HG02973 (cell line): ENCODE data around the gene HAPSTR1.
"Not testable (repeated sequence)": the region's sequence is repeated elsewhere in the genome, so short reads cannot be mapped to it uniquely, and the experiment has no call there.

Experiments
- ATAC-seq: cut with Tn5 transposase; IDR thresholded peaks from one replicate; pipeline ENCODE4 v1.9.1; 2021; ENCODE audit warnings: moderate library complexity; ENCODE audit not compliant: unreplicated experiment

Gene HAPSTR1

DNA sequence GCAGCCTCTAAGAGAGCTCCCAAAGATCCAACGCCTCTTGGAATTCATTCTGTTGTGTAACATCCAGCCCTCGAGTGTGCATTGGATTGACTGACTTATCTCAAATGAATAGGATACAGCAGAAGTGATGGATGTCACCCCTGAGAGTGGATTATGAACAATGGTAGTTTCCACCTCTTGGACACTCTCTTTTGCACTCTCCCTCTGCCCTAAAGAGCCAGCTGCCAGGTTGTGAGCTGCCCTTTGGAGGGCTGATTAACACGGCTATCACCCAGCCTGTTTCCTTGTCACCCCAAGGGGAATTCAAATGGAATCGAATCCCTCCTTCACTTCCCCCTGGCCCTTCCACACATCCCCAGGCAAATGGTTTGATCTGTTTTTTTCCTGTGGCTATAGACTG, 21.2 kb upstream of the HAPSTR1 start:
- no peak for ATAC-seq

DNA sequence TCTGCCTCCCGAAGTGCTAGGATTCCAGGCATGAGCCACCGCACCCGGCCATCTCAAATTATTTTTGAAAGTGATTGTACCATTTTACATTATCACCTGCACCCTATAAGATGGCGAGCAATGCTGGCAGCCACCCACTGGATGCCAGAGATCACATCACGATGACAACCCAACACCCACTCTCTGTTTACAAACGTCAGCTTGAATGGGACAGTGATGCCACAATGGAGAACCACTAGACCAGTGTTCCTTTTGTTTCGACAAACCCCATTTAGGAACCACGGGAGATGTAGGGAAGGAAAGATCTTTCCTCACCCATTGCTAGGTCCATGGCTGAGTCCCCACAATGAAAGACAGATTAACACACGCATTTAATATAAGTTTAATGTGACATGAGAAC, 20.1 kb upstream of the HAPSTR1 start:
- no peak for ATAC-seq

DNA sequence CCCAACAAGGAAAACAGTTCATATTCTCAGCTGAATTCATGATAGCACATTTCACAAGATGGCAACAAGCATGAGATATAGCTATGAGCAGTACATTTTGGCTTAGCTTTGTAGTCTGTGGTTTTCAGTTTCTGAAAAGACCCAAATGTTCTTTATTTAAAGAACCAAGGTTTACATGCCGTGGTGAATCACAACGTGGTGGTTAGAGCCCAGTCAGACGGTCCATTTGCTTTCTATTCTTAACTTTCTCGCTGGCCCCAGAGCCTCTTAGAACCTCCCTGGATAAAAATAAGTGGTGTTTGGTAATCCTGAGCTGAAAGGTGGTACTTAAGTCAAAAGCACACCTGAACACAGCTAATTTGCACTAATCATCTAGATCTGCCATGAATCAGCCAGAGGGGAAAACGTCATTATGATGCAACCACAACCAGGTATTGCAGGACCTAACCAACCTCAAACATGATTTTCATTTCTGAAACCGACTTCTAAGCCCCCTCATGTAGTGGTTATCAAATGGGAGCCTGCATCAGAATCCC, 18.6 kb upstream of the HAPSTR1 start:
- peak; percentile 69 for ATAC-seq

DNA sequence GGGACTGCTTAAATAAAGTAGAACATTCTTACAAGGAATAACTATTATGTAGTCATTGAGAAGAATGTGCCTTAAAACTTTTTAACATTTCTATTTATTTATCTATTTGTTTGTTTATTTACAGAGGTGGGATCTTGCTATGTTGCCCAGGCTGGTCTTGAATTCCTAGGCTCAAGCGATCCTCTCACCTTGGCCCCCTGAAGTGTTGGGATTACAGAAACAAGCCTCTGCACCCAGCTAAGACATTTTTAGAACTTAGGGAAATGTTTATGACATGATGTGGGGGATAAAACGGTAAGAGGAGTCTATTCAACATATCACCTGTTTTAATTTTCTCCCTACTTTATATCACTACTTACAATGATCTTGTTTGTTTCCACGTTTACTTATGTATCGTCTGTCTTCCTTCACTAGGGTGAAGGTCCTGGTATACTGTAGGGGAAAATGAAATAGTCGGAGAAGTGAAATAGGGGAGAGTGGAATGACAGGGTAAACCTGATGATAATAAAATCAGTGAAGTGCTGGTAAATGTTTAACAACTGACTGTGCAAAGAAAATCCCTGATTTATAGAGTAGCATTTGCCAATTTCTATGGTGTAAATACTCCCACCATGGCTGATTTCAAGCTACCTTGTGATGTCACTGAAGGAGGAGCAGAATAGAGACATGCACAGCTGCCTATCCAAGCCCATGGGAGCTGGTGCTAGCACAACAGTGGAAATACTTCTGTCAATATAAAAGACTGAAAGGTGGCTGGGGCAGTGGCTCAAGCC, 16.0 kb upstream of the HAPSTR1 start:
- ATAC-seq, result no peak

DNA sequence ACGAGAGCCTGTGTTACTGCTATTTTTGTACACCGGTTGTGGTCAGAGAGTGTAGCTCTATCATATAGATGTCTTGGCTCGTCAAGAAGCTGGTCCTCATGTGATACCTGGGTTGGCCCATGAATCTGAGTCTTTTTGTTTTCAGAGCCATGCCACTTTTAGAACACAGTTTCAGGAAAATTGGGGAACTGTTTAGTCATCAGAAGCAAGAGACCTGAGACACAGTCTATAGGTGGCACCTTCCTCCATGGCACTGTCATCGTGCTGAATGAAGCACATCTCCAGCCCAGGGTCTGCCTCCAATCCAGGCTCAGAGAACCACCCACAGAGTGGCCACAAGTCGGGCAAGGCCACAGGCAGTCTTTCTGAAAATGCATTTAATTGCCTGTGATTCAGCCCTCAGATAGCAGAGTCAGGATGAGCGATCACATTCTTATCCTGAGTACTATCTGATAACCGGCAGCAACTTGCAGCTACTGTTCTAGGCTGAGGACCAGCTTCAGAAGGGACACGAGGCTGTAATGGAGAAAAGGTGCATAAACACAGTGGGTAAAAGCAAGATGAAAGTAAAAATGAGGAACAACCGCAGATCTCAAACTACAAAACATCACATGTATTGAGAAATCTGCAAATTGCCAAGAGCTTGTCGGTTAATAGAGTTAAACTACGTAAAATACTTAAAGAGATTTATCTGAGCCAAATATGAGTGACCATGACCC, 14.2 kb upstream of the HAPSTR1 start:
- ATAC-seq, result no peak

DNA sequence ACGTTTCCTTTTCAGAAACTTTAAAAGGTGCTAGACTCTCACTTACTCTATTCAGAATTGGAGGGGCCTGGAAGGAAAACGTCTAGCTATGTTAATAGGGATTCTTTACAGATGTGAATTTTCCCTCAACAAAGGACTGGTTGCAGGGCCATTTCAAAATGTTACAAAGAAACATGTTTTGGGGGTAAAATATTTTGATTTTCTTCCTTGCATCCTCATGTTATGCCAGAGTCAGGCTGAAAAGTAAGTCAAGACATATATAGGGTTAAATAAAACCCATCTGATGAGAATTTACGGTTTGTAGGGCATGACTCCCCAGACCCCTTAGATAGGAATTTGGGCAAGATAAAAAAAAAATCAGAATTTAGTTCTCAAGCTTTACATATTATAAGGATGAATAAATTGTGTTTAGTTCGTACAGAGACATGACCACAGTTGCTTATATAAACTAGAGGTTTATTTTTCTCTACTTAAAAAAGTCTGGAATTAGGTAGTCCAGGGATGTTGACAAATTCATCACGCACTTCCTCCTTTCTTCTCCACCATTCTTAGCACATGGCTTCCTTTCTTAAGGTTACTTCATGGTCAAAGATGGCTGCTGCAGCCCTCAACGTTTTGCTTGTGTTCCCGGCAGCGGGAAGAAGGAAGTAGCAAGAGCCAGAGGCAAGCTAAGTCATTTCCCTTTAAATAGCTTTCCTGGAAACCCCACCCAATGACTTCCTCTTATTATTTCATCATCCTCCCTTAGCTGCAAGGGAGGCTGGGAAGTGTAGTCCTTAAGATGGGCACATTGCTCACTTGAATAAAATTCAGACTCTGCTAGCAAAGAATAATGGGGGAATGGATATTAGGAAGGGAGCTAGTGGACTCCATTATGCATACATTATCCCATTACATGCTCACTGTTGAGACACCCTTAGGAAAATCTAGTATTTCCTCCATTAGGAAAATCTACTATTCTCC, 12.7 kb upstream of the HAPSTR1 start:
- peak; percentile 78 for ATAC-seq

DNA sequence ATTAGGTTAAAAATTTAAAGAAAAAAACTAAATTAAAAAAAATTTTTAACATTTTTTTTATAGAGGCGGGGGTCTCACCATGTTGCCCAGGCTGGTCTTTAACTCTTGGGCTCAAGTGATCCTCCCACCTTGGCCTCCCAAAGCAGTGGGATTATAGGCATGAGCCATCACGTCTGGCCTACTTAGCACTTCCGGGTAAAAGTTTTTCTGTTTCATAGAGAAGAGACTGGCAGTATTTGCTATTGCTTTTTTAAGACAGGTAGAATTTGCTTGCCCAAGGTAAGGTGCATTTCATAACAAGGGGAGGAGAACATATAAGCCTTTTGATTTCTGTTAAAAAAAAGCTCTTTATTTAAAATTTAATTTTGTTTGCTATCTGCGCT, 12.0 kb upstream of the HAPSTR1 start:
- ATAC-seq, result no peak

DNA sequence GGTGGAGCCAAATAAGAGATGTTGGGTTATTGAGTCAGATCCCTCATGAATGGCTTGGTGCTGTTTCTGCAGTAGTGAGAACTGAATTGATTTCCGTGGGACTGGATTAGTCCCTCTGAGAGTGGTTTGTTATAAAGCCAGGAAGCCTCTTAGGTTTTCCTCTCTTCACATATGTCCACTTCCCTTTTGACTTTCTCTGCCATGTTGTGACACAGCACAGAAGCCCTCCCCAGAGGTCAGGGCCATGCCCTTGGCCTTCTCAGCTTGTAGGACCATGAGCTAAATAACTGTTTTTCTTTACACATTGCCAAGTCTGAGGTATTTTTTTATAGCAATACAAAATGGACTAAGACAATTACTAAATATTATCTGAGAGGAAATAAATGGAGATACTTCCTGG, 10.3 kb upstream of the HAPSTR1 start:
- no peak for ATAC-seq

DNA sequence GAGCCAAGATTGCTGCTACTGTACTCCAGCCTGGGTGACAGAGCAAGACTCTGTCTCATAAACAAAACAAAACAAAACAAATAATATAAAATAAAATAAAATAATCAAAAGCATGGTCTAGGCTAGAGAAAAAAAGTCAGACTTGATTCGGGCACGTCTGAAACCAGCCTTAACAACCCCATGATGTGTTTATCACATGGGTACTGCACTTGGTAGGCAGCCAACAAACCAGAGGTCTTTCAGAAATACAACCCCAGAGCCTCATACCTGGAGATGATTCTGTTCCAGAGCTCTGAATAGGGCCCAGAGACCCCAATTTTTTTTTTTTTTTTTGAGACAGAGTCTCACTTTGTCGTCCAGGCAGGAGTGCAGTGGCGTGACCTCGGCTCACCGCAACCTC, 9.6 kb upstream of the HAPSTR1 start:
- ATAC-seq, result no peak

DNA sequence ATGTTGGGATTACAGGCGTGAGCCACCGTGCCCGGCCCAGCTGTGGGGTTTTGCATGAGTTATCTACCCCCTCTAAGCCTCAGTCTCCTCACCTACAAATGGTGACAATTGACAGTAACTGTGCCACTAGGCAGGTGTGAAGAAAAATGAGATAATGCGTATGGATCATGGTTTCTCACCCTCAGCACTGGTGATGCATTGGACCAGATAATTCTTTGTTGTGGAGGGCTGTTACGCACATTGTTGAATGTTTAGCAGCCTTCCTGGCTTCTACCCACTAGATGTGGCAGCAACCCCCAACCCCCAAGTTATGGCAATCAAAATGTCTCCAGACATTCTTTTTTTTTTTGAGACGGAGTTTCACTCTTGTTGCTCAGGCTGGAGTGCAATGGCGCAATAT, 9.0 kb upstream of the HAPSTR1 start:
- no peak for ATAC-seq

DNA sequence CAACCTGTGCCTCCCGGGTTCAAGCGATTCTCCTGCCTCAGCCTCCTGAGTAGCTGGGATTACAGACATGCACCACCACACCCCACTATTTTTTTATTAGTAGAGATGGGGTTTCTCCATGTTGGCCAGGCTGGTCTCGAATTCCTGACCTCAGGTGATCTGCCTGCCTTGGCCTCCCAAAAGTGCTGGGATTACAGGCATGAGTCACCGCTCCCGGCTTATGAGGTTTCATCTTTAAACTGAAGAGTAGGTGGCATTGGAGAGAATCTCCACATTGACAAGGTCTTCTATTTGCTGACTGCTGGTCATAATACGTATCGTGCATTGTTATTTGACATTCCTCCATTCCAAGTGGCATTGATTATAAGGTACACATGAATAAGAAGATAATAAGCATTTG, 3.7 kb upstream of the HAPSTR1 start:
- ATAC-seq, result not testable (repeated sequence)

DNA sequence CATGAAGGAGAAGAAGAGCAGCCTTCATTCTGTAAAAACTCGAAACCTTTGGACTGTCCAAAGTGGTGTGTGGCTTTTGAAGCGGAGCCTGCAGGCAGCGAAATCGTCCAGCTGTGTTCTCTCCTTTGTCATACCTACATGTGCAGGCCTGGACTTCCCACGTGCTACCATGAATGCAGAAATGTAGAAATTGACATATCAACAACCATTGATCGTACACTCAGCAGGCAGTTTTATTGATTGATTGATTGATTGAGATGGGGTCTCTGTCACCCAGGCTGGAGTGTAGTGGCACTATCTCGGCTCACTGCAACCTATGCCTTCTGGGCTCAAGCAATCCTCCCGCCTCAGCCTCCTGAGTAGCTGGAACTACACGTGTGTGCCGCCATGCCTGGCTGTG, 2.6 kb upstream of the HAPSTR1 start:
- ATAC-seq, result no peak

DNA sequence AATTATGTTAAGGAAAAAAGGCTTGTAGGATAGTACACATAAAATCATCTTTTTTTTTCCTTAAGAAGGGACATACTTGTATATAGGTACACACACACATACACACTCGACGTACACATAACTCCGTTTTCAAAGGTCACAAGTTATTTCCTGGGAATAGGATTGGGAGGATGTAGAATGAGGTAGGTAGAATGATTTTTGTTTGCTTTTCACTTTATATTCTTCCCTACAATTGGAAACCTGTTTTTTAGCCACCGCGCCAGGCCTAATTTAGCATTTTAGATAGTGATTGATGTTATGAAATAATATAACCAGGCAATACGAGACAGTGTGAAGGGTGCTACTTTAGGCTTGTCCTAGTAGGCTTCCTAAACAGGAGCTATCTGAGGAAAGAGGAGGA, 1.8 kb upstream of the HAPSTR1 start:
- no peak for ATAC-seq

DNA sequence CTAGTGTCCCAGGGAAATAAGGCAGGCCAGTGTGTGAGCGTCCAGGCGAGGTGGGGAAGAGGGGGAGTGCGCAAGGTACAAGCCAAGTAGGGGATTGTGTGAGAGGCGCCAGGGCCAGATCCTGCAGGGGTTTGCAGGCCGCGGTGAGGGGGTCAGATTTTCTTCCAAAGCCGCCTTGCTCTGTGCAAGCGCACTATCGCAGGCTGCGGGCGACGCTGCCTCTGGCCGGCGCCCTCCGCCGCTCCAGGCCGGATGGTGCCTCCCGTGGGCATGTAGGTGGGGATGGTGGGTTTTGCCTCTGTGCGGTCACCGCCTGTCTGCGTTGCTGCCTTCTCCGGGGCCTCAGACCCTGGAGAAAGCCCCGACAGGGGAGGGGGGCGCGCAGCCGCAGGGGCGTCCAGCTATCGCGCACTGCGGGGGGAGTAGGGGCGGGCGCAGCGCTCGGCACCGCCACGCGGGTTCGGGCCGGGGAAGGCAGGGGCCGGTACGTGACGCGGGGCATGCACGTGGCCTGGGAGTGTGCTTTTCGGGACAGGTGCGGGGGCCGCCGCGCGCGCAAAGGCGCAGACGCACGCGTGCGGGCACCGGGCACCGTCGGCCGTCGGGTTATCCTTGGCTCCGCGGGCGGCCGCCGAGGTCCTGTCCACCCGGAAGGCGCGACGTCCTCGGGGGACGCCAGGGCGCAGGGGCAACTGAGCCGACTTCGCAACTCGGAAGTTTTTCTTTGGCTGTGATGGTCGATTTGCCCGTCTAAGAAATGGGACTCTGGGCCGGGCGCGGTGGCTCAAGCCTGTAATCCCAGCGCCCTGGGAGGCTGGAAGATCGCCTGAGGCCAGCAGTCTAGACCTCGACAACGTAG, 1.1 kb upstream of the HAPSTR1 start:
- no peak for ATAC-seq

DNA sequence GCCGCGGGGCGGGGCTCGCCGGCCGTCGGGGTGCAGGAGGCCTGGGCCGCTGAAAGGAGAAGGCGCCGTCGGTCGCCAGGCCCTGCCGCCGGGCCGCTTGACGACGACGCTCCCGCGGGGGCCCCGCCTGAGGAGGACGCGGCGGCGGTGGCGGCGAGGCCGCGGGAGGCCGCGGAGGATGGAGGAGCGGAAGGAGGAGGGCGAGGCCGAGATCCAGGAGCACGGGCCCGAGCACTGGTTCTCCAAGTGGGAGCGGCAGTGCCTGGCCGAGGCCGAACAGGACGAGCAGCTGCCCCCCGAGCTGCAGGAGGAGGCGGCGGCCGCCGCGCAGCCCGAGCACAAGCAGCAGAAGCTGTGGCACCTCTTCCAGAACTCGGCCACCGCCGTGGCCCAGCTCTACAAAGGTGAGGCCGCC, 430 bp downstream of the HAPSTR1 start:
- peak; percentile 18 for ATAC-seq

DNA sequence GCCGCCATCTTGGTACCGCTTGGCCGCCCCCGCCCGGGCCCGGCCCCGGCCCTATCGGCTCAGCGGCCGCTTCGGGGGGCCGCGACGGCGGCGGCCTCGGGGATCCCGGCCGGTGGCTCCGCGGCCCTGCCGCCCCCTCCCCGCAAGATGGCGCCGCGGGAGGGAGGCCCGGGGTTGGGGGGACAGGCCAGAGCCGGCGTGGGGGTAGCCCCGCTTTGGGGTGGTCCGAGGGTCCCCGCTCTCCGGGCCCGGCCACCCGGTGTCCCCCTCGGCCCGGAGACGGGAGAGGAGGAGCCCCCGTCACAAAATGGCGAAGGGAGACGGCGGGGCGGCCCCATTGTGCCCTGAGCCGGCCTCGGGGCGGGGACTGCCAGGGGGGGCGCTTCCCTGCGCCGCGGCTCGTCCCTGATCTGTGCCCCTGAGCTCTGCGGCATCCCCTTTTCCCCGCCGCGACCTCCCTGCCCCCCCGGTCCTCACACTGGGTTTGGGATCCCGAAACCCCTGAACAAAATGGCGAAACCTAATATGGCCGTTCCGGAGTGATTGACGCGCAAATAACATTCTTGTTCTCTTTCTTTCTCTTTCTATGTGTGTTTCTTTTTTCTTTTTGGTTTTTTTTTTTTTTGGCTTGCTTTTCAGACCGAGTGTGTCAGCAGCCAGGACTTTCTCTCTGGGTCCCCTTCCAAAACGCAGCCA, 986 bp downstream of the HAPSTR1 start:
- ATAC-seq, result peak; percentile 9

DNA sequence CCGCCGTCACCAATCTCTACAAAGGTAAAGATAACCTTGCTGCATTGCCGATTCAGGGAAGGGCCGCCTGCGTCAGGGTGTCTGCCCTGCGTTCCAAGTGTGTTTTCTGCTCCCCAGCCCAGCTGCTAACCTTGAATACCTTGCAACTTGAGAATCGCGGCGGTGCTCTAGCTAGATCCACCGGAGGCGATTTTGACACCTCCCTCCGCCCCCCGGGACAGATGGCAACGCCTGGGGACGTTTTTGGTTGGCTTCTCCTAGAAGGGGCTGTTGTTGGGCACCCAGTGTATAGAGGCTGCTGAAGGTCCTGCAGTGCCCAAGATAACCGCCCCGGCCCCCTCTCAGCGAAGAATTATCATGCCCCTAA, 1.5 kb downstream of the HAPSTR1 start:
- ATAC-seq, result no peak

DNA sequence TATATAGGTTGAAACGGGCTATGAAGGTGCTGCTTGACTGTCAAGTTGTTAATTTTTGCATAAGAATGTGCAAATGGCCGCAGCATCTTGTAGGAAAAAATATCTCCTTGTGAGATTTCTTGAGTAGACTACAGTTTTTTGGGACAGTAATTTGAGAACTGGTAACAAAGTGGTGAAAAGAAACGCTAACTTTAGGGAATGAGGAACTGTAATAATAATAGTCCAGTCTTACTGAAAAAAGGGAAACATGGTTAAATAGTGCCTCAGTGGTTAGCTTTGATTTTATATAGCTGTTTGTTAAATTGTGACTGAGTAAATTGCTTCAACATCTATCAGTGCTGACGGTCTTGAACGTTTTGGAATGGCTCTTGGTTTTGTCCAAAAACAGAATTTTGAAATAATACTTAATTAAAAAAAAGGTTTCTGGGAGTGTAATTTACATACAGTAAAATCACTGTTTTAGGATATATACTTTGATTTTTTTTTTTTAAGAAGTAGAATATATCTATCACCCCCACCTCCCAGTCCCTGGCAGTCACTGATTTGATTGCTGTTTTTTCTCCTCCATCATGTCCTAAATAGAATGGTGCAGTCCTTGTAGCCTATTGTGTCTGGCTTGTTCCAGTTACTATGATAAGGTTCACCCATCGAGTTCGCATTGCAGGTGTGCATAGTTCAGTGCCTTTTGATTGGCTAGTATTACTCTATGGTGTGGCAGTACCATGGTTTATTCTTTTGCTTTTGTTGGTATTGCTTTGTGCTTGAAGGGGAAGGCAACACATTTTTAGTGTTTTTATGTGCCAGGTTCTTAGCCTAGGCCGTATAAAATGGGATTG, 2.8 kb downstream of the HAPSTR1 start:
- ATAC-seq, result no peak

DNA sequence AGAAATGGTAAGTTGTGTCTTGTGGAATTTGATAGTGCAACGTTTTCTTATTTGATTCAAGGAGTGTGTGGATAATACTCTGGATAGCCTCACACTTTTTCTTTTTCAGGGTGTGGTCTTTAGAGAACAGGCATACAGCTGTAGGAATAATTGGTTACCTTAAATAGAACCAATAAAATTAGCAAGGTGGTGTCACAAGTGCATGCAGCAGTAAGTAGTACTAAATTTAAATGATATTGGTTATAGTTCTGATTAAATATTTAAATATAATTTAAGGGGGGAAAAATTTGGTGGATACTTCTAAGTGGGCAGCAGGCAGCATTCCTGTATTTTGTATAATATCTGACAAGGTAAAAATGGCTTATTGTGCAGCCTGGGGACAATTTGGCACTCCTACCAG, 3.7 kb downstream of the HAPSTR1 start:
- ATAC-seq, result no peak
